Activated CD8-positive, alpha-beta T cell treated with anti-CD3 and anti-CD28 coated beads for 36 hours (primary cell): ENCODE results near the gene PRDM5. TPM values are rescaled to one million over a fixed set of nuclear protein-coding genes. Genes with fewer than 3 reads are reported as not detected.

Experiments
- ATAC-seq: fragments of 200-7000 bp; cut with Tn5 transposase; one replicate; pipeline ENCODE4 v1.10.0; 2021; ENCODE audit warnings: mild to moderate bottlenecking, moderate library complexity
- CTCF ChIA-PET: fragments of 350-600 bp; sonication (Branson Sonifier 250); formaldehyde crosslinking; loops from one replicate; lab custom pipeline; 2021; ENCODE audit warnings: antibody characterized with exemption; lab: Charles Lee
- POLR2A ChIA-PET: fragments of 350-600 bp; sonication (Branson Sonifier 250); formaldehyde crosslinking; loops from one replicate; lab custom pipeline; 2021; ENCODE audit warnings: antibody characterized with exemption; lab: Charles Lee
- DNase-seq: peaks from one replicate; pipeline ENCODE4 v3.0.0-alpha.2; 2020
- H3K27ac Mint-ChIP-seq: one replicate; pipeline ENCODE4 v1.8.0; 2021; ENCODE audit warnings: mild to moderate bottlenecking, mixed read lengths
- H3K27me3 Mint-ChIP-seq: one replicate; pipeline ENCODE4 v1.8.0; 2021; ENCODE audit warnings: mixed read lengths
- H3K36me3 Mint-ChIP-seq: one replicate; pipeline ENCODE4 v1.8.0; 2021; ENCODE audit warnings: low read depth, mixed read lengths
- H3K4me1 Mint-ChIP-seq: one replicate; pipeline ENCODE4 v1.8.0; 2021; ENCODE audit warnings: low read depth, mixed read lengths
- H3K4me3 Mint-ChIP-seq: one replicate; pipeline ENCODE4 v1.8.0; 2021; ENCODE audit warnings: mild to moderate bottlenecking, moderate library complexity, mixed read lengths
- H3K9me3 Mint-ChIP-seq: one replicate; pipeline ENCODE4 v1.8.0; 2021; ENCODE audit warnings: mixed read lengths
- intact Hi-C: fragments of 100-400 bp; cut with micrococcal nuclease; formaldehyde crosslinking; loops from one replicate; pipeline ENCODE4 v1.10.0; 2022
- total RNA-seq, 2 experiments: library from RNA; stranded (reverse); gene quantifications; one replicate each; pipeline ENCODE4 v1.2.3, GENCODE V29; 2021
- TF ChIP-seq, protein P1 (sequence below): fragments of 200-600 bp; IDR thresholded peaks from one replicate; pipeline ENCODE4 v1.8.0; 2022; ENCODE audit warnings: antibody characterized with exemption, mild to moderate bottlenecking

The PRDM5 gene
- total RNA-seq, 2 experiments from 2014 or later: 0.51 to 0.52 TPM

DNA sequence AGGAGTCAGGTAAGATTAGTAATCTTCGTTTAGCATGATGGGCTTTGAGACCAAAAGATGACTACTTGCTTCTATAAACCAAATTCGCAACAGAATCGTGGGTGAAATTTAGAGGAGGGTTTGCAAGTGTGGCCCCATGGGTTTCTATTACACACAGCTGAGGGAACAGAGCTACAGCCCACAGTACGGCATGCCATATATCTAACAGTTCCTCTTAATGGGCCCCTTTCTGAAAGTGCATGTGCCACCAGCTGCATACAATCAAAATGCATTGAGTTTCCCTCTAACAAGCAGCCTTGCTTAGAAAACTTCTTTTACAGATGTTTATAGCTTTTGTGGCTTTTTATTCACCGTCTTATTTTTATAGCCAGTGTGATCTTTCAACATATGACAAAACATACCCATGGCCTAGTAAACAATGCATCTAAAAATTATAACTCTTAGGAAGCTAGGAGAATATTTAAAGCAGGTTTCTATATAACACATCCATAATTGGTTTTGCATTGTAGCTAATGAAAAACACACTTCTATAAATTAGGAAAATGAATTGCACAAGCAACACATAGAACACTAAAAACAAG is 202.1 kb downstream of the PRDM5 start:
- POLR2A ChIA-PET: no interaction called here
- H3K9me3 Mint-ChIP-seq: no peaks in the 10 kb centered on the region
- TF ChIP-seq, protein P1, sequence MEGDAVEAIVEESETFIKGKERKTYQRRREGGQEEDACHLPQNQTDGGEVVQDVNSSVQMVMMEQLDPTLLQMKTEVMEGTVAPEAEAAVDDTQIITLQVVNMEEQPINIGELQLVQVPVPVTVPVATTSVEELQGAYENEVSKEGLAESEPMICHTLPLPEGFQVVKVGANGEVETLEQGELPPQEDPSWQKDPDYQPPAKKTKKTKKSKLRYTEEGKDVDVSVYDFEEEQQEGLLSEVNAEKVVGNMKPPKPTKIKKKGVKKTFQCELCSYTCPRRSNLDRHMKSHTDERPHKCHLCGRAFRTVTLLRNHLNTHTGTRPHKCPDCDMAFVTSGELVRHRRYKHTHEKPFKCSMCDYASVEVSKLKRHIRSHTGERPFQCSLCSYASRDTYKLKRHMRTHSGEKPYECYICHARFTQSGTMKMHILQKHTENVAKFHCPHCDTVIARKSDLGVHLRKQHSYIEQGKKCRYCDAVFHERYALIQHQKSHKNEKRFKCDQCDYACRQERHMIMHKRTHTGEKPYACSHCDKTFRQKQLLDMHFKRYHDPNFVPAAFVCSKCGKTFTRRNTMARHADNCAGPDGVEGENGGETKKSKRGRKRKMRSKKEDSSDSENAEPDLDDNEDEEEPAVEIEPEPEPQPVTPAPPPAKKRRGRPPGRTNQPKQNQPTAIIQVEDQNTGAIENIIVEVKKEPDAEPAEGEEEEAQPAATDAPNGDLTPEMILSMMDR: no peak
- no peak for DNase-seq
- peaks cover 1% of the 10 kb centered on the region for H3K27me3 Mint-ChIP-seq
- H3K4me3 Mint-ChIP-seq: no peak overlapping the region
- H3K27ac Mint-ChIP-seq: no peak overlapping the region
- H3K4me1 Mint-ChIP-seq: no peaks in the 10 kb centered on the region
- CTCF ChIA-PET: interaction anchor here (1.2 kb wide), 1 partner anchor 203 kb away, joined by 3 read pairs; the partner anchor contains the start of gene PRDM5
- ATAC-seq: no peak
- intact Hi-C loops: no loop called here
- no peaks in the 10 kb centered on the region for H3K36me3 Mint-ChIP-seq

DNA sequence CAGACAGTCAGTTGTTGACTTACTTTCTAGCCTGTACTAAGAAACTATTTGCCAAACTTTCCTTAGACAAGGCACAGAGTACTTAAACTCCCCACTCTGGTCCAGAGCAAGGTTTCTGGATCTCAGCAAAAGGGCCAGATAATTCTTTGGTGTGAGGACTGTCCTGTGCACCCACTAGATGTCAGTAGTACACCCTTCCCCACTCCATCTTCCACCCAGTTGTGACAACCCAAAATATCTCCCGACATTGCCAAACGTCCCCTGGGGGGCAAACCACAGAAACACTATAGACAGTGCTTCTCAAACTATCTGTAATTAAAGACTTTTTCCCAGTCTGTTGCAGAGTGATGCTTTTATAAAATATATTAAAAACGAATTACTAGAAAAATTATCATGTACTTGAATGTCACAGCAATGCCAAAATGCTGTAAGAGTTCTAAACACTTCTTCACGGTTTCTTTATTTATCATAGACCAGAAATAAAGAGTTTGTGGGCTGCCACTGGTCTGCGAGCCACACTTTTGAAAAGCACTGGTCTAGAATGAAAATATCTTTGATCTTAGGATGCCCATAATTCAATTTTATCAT is 203.5 kb downstream of the PRDM5 start:
- CTCF ChIA-PET: no interaction called here
- H3K36me3 Mint-ChIP-seq: no peaks in the 10 kb centered on the region

DNA sequence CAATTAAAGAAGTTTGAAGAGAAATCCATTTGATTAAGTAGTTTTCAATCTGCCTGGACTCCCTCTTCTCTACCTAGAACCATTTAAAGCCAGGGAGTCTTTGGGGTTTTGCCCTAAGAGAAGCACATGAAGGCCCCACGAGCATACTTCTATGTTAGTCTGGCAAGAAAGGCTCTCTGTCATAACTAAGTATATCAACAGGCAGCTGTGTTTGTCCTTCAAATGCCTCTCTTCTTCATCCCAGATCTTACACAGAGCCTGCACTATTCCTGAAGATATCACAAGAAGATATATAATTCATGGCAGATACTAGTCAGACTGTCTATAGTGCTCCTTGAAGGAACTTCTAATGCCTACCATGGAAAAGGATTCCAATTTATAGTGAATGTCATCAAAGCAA is 206.2 kb downstream of the PRDM5 start:
- H3K27ac Mint-ChIP-seq: no peak overlapping the region
- TF ChIP-seq, protein P1: no peak
- H3K4me3 Mint-ChIP-seq: no peak overlapping the region
- H3K27me3 Mint-ChIP-seq: peaks cover 1% of the 10 kb centered on the region
- ChIA-PET CTCF (no interaction called here), POLR2A (no interaction called here)
- H3K9me3 Mint-ChIP-seq: no peaks in the 10 kb centered on the region
- no peak for ATAC-seq
- no peak for DNase-seq
- H3K4me1 Mint-ChIP-seq: no peaks in the 10 kb centered on the region
- no peaks in the 10 kb centered on the region for H3K36me3 Mint-ChIP-seq
- intact Hi-C loops: loop anchor here (5.0 kb wide), 1 partner anchor 376 kb away; no protein-coding TSS in a partner anchor

More for the DNA sequence above, 203.5 kb downstream of the PRDM5 start:
- Mint-ChIP-seq H3K9me3 (no peaks in the 10 kb centered on the region), H3K27ac (no peak overlapping the region), H3K27me3 (peaks cover 1% of the 10 kb centered on the region), H3K4me1 (no peaks in the 10 kb centered on the region), H3K4me3 (no peak overlapping the region)
- intact Hi-C loops: loop anchor here (5.0 kb wide), 1 partner anchor 373 kb away; no protein-coding TSS in a partner anchor
- TF ChIP-seq, protein P1: peak; percentile 68
- DNase-seq: peak; percentile 41
- peak; percentile 42 for ATAC-seq
- POLR2A ChIA-PET: no interaction called here

DNA sequence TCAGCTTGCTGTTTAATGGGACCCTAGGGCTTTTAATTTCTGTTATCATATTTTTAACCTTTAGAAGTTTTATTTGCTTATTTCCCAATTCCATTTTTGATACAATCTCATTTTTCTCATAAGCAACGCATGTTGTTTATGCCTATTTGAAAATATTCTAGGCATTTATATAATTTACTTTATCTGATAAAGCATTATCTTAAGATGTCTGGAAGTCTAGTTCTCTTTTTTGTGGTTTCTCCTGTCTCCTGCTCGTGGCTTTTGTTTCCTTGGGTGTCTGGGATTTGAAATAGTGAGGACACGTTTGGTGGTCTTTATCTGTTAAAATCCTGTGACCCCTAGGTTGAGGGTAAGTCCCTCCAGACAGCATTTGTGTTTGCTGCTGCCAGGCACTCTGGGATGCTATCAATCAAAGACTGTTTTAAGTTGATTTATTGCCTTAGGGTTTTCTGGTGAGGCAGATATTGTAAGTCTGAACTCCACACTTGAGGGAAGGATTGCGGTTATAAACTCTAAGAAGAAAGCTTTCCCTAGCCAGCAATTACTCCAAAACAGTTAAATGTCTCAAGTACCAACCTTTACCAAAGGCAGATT is 208.0 kb downstream of the PRDM5 start:
- no peaks in the 10 kb centered on the region for H3K36me3 Mint-ChIP-seq

More for the DNA sequence above, 208.0 kb downstream of the PRDM5 start:
- TF ChIP-seq, protein P1: no peak
- intact Hi-C loops: loop anchor here (5.0 kb wide), 1 partner anchor 378 kb away; no protein-coding TSS in a partner anchor
- POLR2A ChIA-PET: no interaction called here
- H3K27me3 Mint-ChIP-seq: peaks cover 1% of the 10 kb centered on the region
- ATAC-seq (no peak), DNase-seq (no peak)
- H3K4me1 Mint-ChIP-seq: no peaks in the 10 kb centered on the region
- CTCF ChIA-PET: no interaction called here
- no peaks in the 10 kb centered on the region for H3K9me3 Mint-ChIP-seq
- H3K4me3 Mint-ChIP-seq: no peak overlapping the region
- H3K27ac Mint-ChIP-seq: no peak overlapping the region
